Stimulated activated CD4-positive, alpha-beta T cell treated with anti-CD3 and anti-CD28 coated beads, Interleukin-12 subunit alpha, Interleukin-12 subunit beta, amount 100 ng/mL, for 4 hours (primary cell): Measurements from ENCODE around the gene SYT15.

Source experiments
- DNase-seq: peaks from one replicate; pipeline ENCODE4 v3.0.0-alpha.2; 2020

SYT15 gene

GRCh38 chr10:46545861-46546590 is 32.9 kb upstream of the SYT15 start:
- no peak for DNase-seq

GRCh38 chr10:46546591-46547540 is 32.1 kb upstream of the SYT15 start:
- DNase-seq, result no peak

GRCh38 chr10:46547541-46548497 is 31.1 kb upstream of the SYT15 start:
- DNase-seq, result no peak

GRCh38 chr10:46548498-46549090 is 30.3 kb upstream of the SYT15 start:
- no peak for DNase-seq

- no peak for DNase-seq
Measured at GRCh38 chr10:46549171-46550075, 29.5 kb upstream of the SYT15 start.

- no peak for DNase-seq
Measured at GRCh38 chr10:46550076-46550790, 28.7 kb upstream of the SYT15 start.

- DNase-seq, result no peak
Measured at GRCh38 chr10:46550795-46551700, 27.9 kb upstream of the SYT15 start.

- DNase-seq, result no peak
Measured at GRCh38 chr10:46551701-46552525, 27.0 kb upstream of the SYT15 start.

GRCh38 chr10:46552526-46553237 is 26.2 kb upstream of the SYT15 start:
- DNase-seq, result no peak

- no peak for DNase-seq
Measured at GRCh38 chr10:46553238-46554049, 25.5 kb upstream of the SYT15 start.

- DNase-seq, result no peak
Measured at GRCh38 chr10:46554166-46554781, 24.7 kb upstream of the SYT15 start.

- DNase-seq, result no peak
Measured at GRCh38 chr10:46555366-46555712, 23.6 kb upstream of the SYT15 start.

GRCh38 chr10:46555713-46556514 is 23.0 kb upstream of the SYT15 start:
- no peak for DNase-seq

- no peak for DNase-seq
Measured at GRCh38 chr10:46556515-46557318, 22.2 kb upstream of the SYT15 start, which contains the start of gene GPRIN2. Gene GPRIN2 (minus strand): TSS chr10:46556658. CDS start chr10:46550736, 5,922 bp downstream.
